ENCODE measurements around the gene CNNM4.

CNNM4 gene

GRCh38 chr2:96859681-96860064 is 99.0 kb downstream of the CNNM4 start:
- DNase-seq (ENCODE audit: low read depth) = no peak
- TF ChIP-seq CTCF (IDR thresholded peaks at IDR 0.05; ENCODE audit: insufficient read depth, low read depth, low read length, missing control alignments) = no peak
- no peak overlapping the region for H3K4me3 ChIP-seq (ENCODE audit: low read depth, low read length)

GRCh38 chr2:96860065-96861029 is 99.6 kb downstream of the CNNM4 start:
- DNase-seq (ENCODE audit: low read depth) = no peak
- H3K4me3 ChIP-seq (ENCODE audit: low read depth, low read length) = no peak overlapping the region
- TF ChIP-seq CTCF (IDR thresholded peaks at IDR 0.05; ENCODE audit: insufficient read depth, low read depth, low read length, missing control alignments) = no peak

- H3K4me3 ChIP-seq (ENCODE audit: low read depth, low read length) = no peak overlapping the region
- no peak for TF ChIP-seq CTCF (IDR thresholded peaks at IDR 0.05; ENCODE audit: insufficient read depth, low read depth, low read length, missing control alignments)
Observed at GRCh38 chr2:96861074-96861473, 100.4 kb downstream of the CNNM4 start.

More at GRCh38 chr2:96861074-96861473, 100.4 kb downstream of the CNNM4 start:
- DNase-seq (ENCODE audit: low read depth) = no peak
